ENCODE measurements around the gene INPP5D. TPM values are rescaled to one million over a fixed set of nuclear protein-coding genes. Genes with fewer than 3 reads are reported as not detected.

INPP5D gene
- total and polyA plus RNA-seq, 2 of the 13 experiments (the other 11 are each of a cell fraction or from before 2014, with no cell fraction given): 16.7 to 18.0 TPM

DNA sequence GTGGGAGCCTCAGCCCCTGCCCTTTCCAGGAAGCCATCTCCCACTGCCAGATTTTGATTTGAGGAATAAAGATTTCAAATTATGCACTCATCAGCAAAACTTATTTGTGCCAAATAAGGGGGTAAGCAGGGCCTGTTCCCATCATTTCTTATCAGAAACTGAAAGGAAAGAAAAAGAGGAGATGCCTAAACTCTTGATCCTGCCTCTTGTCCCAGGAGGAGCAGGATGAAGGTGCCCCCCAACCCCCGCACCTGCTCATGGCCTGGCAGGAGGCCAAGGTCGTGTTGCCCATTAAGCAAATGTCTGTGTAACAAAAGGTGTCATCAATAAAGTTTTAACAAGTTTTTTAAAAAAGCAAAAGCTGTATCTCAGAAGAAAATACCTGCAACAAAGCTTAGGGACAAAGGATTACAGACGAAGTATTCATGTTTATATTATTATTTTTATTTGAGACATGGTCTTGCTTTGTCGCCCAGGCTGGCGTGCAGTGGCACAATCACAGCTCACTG, 80.0 kb downstream of the INPP5D start:
- Histone ChIP-seq H3K36me3 (replicated peaks in 1 of 2; ENCODE audit: control insufficient read depth in 1 of 2, insufficient read depth in 2 of 2, low read length in 2 of 2) (peaks cover 2 to 13% of the 10 kb centered on the region in 2 experiments; a peak in 3 of 5 replicates), H3K27ac (ENCODE audit: extremely low read length, insufficient read depth, low read length) (peak overlapping the region; percentile 48), H3K79me2 (ENCODE audit: insufficient read depth, low read length) (no peaks in the 10 kb centered on the region), H2AFZ (ENCODE audit: low read length) (no peak overlapping the region), H3K4me3 (replicated peaks in 1 of 3; ENCODE audit: insufficient read depth in 1 of 3, low read depth in 2 of 3, low read length in 3 of 3) (peak overlapping the region in 1 of 3 experiments; percentile 17; a peak in 1 of 6 replicates), H3K4me1 (ENCODE audit: insufficient read depth, low read length) (peaks cover 23% of the 10 kb centered on the region), H3K4me2 (ENCODE audit: low read depth, low read length) (peak overlapping the region; percentile 64), H3K9ac (ENCODE audit: insufficient read depth, low read depth, low read length) (peak overlapping the region; percentile 40), H4K20me1 (ENCODE audit: insufficient read depth, low read length) (no peaks in the 10 kb centered on the region), H3K27me3 (ENCODE audit: control insufficient read depth in 1 of 2, insufficient read depth in 2 of 2, low read length in 2 of 2) (no peaks in the 10 kb centered on the region), H3K9me3 (ENCODE audit: low read length) (no peaks in the 10 kb centered on the region)
- ChIA-PET CTCF (ENCODE audit: low intra/inter-chr PET ratio, low total read pairs) (no interaction called here), POLR2A (interaction anchor here (1.1 kb wide), 1 partner anchor 79 kb away, joined by 3 read pairs; no protein-coding TSS in a partner anchor)
- FAIRE-seq (no peak), DNase-seq (ENCODE audit: low spot score) (no peak), ATAC-seq (no peak)
- 91% methylated on average over 5 of the region's 5 CpGs for WGBS (ENCODE audit: low lambda C conversion rate)
- intact Hi-C loops (cut with micrococcal nuclease; ENCODE audit: unreplicated experiment) (no loop called here), in situ Hi-C loops (cut with HindIII; ENCODE audit: extremely low pct_ligation_motif_present, low pct_unique_long_range_greater_than_20kb) (no loop called here)
- BruUV-seq (replicated peaks): no TSS peak
- TF ChIP-seq MLLT10 (CRISPR knock-in tag; IDR thresholded peaks at IDR 0.05): no peak
- no peak for TF ChIP-seq ZNF343 (CRISPR knock-in tag; IDR thresholded peaks at IDR 0.05)
- no peak for TF ChIP-seq ZNF468 (CRISPR knock-in tag; IDR thresholded peaks at IDR 0.05)
- no peak for TF ChIP-seq RCOR2 (CRISPR knock-in tag; IDR thresholded peaks at IDR 0.05)
- no peak for TF ChIP-seq NPAS2 (CRISPR knock-in tag; IDR thresholded peaks at IDR 0.05; ENCODE audit: borderline replicate concordance)
- TF ChIP-seq SIN3A (IDR thresholded peaks at IDR 0.05; ENCODE audit: borderline replicate concordance, low read depth, low read length): no peak
- no peak for TF ChIP-seq RBM22 (optimal IDR thresholded peaks at IDR 0.05; ENCODE audit: low read length)
- no peak for TF ChIP-seq U2AF2 (IDR thresholded peaks at IDR 0.05; ENCODE audit: low read depth, low read length)
- TF ChIP-seq ZNF746 (CRISPR knock-in tag; IDR thresholded peaks at IDR 0.05): 0 out of 2 replicates have a peak, but pooled peaks have one; percentile 23
- no peak for TF ChIP-seq IKZF1 (IDR thresholded peaks at IDR 0.05)
- no peak for TF ChIP-seq FOXP1 (IDR thresholded peaks at IDR 0.05)
- no peak for TF ChIP-seq FOXP1 (CRISPR knock-in tag; IDR thresholded peaks at IDR 0.05)
- peak; percentile 87 to 92 for TF ChIP-seq MAFK (conservative IDR thresholded peaks at IDR 0.05 in 1 of 2, IDR thresholded peaks at IDR 0.05 in 1 of 2; ENCODE audit: low read length in 2 of 2)
- TF ChIP-seq, protein P1, sequence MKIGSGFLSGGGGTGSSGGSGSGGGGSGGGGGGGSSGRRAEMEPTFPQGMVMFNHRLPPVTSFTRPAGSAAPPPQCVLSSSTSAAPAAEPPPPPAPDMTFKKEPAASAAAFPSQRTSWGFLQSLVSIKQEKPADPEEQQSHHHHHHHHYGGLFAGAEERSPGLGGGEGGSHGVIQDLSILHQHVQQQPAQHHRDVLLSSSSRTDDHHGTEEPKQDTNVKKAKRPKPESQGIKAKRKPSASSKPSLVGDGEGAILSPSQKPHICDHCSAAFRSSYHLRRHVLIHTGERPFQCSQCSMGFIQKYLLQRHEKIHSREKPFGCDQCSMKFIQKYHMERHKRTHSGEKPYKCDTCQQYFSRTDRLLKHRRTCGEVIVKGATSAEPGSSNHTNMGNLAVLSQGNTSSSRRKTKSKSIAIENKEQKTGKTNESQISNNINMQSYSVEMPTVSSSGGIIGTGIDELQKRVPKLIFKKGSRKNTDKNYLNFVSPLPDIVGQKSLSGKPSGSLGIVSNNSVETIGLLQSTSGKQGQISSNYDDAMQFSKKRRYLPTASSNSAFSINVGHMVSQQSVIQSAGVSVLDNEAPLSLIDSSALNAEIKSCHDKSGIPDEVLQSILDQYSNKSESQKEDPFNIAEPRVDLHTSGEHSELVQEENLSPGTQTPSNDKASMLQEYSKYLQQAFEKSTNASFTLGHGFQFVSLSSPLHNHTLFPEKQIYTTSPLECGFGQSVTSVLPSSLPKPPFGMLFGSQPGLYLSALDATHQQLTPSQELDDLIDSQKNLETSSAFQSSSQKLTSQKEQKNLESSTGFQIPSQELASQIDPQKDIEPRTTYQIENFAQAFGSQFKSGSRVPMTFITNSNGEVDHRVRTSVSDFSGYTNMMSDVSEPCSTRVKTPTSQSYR (CRISPR knock-in tag; IDR thresholded peaks at IDR 0.05; ENCODE audit: borderline replicate concordance): peak; percentile 43; the same call in 1 of the 2 replicates
- TF ChIP-seq HOXA7 (CRISPR knock-in tag; IDR thresholded peaks at IDR 0.05): no peak
